Head of caudate nucleus (tissue), 42 donors: ENCODE measurements around the gene S100A12.
"Not testable (repeated sequence)": the region's sequence is repeated elsewhere in the genome, so short reads cannot be mapped to it uniquely, and the experiment has no call there.

Experiments
- DNase-seq, 42 donors: peaks; one replicate each; pipeline versions ENCODE4 v3.0.0 to v3.0.0-alpha.2; 2020 to 2021; ENCODE audit warnings: mixed read lengths in 7 of 42
- intact Hi-C: fragments of 100-400 bp; cut with DNase I; formaldehyde crosslinking; loops from one replicate; pipeline ENCODE4 v1.15.0; 2022

S100A12 gene

DNA sequence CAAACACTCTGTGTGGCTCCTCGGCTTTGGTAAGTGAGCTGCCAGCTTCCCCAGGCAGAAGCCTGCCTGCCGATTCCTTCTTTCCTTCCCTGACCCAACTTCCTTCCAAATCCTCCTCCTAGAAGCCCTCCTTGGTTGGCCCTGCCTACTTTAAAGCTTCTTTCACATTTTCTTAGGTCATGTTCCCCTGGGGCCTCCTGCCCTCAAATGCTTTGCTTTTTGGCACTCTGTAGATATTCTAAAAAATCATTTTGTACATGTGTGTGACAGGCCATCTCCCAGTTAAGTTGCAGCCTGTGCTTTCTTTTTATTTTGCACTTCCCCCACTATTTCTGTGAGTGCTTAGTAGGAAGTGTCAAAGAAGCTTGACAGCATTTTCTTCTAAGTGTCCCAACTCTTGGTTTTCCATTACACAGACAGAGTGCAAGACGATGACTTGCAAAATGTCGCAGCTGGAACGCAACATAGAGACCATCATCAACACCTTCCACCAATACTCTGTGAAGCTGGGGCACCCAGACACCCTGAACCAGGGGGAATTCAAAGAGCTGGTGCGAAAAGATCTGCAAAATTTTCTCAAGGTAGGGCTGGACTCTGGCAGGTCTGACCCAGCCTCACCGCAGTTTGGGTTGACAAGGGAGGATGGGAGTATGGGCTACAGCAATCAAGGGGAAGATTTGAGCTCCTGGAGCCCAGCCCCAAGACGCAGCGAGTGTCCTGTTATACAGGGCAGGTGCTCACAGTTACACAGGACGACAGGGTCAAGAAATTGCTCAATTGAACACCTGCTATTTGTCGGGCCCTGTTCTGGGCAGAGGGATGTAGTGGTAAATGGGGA, 17.3 kb downstream of the S100A12 start, which contains the start of gene S100A9:
Gene S100A9, plus strand, starts transcription at position 2 of the 838 bp plus-strand sequence. Its CDS starts 430 bp downstream, at position 432.
- intact Hi-C loops = no loop called here
- peak in 3 of 42 donors; percentile 4 to 10 (median 7) for DNase-seq

DNA sequence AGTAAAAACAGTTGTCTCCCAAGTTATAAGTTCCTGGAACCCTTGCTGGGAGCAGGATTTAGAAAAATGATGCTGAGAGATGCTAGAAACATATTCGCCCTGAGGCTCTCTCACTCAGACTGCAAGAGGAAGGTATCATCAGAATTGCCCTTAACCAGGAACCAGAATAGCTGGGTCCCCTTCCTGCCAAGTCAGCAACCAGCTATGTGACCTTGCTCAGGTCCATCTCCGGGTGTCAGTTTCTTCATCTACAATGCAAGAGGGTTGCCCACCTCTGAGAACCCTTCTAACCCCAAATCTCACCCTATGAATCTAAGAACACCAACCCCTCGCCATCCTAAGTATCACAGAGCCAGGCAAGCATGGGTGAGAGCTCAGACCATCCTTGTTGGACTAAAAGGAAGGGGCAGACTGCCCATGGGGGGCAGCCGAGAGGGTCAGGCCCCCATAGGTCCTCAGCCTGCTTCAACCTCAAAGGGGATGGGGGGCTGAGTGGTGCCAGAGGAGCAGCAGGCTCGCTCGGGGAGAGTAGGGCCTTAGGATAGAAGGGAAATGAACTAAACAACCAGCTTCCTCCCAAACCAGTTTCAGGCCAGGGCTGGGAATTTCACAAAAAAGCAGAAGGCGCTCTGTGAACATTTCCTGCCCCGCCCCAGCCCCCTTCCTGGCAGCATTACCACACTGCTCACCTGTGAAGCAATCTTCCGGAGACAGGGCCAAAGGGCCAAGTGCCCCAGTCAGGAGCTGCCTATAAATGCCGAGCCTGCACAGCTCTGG, 18.2 kb downstream of the S100A12 start:
- intact Hi-C loops = no loop called here
- DNase-seq = peak in 17 of 42 donors; percentile 4 to 60 (median 28)

DNA sequence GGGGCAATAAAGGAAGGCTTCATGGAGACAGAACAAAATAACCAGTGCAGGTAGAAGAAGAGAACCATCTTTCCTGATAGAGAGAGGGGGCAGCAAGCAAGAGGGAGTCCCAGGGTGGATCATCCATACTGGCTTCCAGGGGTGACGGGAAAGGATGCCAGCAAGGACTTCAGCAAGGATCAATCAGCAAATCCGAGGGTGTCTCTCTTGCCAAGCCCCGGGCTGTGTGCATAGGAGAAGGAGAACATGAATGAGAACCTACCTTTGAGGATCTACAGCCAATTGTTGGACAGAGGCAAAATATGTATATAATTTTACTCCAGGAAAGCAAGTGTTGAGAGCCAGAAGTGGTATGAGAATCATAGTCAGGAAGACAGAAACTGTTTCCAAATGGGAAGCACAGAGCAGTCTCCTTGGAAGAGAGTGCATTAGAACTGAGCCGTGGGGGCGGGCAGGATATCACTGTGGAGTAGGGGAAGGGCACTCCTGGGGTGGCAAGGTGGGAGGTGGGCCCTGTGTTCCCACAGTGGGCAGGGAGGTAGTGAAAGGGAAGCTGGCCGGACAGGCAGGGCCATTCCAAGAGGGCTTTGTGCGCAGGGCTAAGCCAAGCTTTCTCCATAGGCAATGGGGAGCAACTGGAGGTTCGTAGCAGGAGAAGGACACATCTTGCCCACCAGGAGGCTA, 18.9 kb downstream of the S100A12 start:
- intact Hi-C loops = no loop called here

DNA sequence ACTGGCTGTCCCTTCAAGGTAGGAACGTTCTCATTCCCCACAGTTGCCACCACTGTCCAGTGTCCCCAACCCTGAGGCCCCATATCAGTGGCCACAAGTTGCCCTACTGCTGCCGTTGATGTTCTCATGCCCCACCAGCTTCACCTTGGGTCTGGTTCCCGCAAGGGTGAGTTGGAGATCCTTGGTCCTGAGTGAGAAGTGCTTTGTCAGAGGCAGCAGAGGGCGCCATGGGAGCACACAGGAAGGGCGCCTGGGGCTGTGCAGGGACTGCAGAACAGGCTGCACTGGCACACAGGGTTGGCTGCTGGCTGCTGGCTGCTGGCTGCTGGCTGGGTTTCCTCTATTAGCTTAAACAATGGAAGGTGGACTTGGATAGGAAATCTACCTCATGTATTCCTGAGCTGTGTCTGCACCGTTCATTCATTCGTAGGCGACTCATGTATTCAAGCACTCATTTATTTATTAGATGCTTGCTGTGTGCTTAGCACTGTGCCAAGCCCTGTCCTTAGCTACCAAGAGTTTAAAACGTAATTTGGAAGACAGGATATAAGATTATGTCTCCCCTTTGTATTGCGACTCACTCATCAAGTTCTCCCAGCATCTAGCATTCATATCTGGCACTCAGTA, 19.9 kb downstream of the S100A12 start:
- intact Hi-C loops = no loop called here
- peak in 30 of 42 donors; percentile 12 to 61 (median 39) for DNase-seq

More for the DNA sequence above, 18.9 kb downstream of the S100A12 start:
- DNase-seq = peak in 2 of 42 donors; percentile 6 to 10

DNA sequence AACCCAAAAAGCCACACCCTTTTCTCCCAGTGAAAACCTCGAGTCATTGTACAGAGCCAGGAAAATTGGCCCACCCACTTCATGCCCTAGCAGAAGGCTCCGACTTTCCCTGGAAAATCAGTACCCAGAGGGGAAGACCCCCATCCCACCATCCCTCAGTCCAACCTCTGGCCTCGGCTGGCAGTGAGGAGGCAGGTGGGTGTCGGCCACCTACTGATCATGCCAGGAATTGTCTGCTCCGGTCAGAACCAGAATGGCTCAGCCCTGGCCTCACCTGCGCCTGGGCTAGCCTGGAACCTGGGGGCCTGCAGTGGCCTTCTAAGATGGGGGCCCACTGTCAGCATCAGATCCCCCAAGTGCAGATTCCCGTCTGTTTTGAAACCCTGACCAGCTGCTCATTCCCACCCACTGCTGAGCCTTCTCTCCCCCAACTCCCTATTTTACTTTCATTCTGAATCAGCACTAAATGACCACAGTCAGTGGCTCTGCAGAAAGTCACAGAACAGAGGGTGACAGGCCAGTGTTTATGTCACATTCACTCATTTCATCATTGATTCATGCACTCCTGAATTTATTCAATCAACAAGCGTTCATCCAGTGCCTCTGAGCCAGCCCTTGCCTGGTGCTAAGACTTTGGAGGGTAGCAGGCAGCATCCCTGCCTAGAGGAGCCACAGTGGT, 20.8 kb downstream of the S100A12 start:
- DNase-seq = peak in 2 of 42 donors; percentile 5 to 8
- intact Hi-C loops = no loop called here

DNA sequence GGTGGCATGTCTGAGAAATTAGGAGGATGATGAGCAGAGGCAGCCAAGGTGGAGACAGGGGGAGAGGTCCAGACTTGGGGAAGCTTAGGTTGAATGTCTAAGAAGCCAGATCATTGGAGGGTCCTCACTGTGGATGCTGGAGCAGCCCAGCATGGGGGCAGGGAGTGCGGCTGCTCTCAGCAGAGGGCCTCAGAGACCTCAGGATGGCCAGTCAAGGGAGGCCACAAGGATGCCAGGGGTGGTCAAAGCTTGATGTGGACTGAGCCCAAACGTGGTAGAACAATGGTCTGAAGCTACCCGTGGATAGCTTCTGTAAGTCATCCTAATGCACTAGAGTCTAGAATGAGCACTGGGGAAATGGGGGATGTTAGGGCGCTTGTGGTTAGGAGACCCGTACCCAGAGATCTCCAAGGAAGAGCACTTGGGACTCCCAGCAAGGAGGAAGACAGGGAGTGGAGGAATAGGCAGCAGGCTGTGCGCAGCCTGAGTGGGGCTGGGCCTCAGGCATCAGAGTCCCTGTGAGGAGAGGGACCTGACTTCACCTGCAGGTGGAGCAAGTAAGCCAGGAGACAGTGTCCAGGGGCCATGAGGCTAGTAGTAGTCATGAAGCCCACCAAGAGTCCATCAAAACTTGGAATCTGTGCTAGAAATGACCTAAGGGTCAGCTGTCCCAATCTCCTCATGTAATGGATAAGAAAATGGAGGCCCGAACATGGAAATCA, 22.0 kb downstream of the S100A12 start:
- intact Hi-C loops = loop anchor here (2.0 kb wide), 1 partner anchor 141 kb away; no protein-coding TSS in a partner anchor
- peak in 3 of 42 donors; percentile 6 to 39 (median 22) for DNase-seq

DNA sequence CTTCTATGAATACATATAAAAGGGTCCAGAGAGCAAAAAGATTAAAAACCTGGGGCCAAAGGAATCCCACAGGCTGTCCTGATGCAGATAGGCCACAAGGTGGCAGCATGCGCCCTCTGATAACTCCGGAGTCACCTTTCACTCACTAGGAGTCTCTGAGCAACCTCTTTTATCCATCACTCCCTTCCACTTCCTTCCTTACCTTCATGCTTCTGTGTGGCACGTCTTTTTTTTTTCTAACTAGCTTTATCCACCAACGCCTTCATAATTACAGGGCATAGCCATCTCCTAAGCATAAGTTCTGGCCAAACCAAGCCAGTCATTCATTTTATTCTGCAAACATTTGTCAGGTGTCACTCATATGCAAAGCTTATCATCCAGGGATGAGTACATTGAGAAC, 22.9 kb downstream of the S100A12 start:
- intact Hi-C loops = loop anchor here (2.0 kb wide), 1 partner anchor 142 kb away; no protein-coding TSS in a partner anchor
- DNase-seq = peak in 41 of 42 donors; percentile 43 to 90 (median 75)

DNA sequence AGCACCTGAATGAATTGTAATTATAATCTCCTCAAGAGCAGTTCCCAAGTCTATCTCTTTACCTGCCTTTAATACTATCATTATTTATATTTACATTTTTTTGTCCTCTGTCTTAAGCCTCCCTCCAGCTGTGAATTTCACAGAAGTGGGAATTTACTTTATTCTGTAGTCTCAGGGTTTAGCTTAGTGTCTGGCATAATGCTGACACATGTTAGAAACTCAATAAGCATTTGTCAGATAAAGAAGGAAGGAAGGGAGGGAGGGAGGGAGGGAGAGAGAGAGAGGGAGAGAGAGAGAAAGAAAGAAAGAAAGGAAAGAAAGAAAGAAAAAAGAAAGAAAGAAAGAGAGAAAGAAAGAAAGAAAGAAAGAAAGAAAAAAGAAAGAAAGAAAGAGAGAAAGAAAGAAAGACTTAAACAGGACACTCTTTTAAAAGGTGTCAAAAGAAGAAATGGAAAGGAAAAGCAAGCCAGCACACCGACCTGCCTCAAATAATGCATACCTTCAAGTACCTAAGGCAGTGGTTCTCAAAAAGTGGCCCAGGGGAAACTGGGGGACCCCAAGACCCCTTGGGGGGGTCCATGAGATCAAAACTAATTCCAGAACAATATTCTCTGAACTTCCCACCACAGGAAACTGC, 25.0 kb downstream of the S100A12 start:
- intact Hi-C loops = no loop called here

DNA sequence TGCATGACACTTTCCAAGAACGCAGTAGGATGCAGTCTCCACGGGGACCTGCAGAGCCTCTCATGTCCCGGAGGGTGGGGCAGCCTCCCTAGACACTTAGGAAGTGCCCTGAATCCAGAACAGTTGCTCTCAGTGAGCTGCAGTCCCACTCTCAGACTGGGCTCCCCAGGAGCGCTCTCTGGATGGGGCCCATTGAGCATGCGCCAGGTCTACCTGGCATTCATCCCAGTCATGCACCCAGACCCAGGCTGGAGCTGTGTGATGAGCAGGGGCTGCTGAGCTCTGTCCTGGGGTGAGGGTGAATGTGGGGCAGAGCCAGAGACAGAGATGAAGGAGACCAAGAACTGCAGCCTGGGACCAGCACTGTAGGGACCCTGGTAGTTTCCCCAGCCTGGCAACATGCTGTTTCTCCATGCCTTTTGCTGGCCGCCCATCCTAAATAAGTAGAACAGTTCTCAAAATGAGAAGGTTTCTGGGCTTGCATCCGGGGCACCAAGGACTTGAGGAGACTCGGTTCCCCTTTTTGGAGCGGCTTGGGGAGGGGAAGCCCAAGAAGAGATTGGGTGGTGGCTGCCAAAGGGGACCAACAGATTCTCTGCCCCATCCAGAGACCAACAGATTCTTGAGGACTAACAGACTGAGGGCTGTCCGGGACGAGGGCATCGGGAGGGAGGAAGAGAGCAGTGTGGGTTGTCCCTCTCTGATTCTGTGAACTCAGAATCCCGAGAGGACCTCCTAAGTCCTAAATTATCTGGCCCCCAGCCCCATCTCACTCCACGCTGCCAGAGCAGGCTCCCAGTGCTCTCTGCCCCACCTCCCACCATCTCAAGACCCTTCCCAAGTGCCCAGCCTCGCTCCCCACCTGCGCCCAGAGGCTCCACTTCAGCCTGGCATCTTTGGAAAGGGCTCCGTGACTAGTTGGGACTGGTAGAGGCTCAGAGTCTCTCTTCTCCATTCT, 25.8 kb downstream of the S100A12 start:
- DNase-seq = peak in 4 of 42 donors; percentile 6 to 39 (median 20)
- intact Hi-C loops = no loop called here

More for the DNA sequence above, 25.0 kb downstream of the S100A12 start:
- peak in 3 of 42 donors; percentile 1 to 12 (median 2) for DNase-seq

DNA sequence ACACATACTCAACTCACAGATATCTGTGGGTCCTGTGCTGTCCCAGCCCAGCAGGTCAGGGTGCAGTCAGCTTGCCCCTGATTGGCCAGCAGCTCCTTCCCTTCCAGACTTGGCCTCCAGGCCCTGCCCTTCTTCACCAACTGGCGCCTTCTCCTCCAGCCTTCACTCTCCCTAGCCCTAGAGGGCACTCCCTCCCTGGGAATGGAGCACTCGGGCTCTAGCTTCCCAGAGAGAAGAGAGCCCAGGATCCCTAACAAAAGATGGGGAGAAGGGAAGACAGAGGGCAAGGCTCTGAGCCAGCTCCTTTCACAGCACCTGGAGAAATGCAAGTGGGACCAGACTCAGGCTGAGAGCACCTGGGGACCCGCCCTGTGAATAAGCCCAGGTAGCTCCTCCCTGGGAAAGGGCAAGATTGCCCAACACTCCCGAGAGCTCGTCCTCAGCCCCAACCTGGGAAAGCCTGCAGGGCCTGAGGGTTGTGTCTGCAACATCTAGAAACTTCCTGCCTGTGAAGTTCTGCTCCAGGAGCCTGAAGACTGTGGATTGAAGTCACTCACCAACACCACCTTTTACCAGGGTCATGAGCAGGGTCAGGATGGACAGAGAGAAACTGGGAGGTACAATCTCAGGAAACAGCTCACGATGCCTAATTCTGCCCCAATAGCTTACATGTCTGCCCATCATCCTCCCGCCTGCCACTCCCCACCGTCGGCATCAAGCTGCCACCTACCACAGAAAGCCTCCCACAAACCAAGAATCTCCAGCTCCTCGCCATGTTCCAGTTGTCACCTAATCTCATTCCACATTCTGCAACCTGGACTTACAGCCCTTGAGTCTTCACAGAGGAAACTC, 26.7 kb downstream of the S100A12 start, which contains the start of gene PGLYRP4:
Gene PGLYRP4, minus strand, starts transcription at position 331 of the 852 bp plus-strand sequence. CDS start 909 bp downstream, outside the sequence.
- intact Hi-C loops = no loop called here
- DNase-seq = peak in 3 of 42 donors; percentile 11 to 24 (median 16)

DNA sequence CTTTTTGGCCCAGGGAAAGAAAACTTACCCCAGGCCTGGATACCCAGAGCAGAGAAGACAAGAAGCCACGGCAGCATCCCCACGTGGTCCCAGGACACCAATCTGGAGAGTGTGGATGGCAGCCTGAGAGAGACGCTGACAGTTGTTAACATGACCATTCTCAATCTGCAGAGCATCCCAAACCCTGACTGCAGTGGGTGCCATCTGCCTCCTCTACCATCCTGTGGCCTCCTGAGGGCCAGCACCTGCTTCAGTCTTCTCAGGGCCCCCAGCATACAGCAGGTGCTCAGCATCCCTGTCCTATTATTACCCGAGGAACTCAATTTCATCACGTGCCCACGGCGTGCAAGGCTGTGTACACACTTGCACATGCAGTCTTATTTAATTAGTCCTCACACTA, 27.6 kb downstream of the S100A12 start:
- peak in 2 of 42 donors; percentile 6 to 24 for DNase-seq
- intact Hi-C loops = no loop called here

DNA sequence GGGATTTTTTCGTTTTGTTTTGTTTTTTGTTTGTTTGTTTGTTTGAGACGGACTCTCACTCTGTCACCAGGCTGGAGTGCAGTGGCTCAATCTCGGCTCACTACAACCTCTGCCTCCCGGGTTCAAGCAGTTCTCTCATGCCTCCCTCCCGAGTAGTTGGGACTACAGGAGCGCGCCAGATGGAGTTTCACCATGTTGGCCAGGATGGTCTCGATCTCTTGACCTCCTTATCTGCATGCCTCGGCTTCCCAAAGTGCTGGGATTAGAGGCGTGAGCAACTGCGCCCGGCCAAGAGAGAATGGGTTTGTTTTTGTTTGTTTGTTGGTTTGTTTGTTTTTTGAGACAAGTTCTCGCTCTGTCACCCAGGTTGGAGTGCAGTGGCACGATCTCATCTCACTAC, 28.4 kb downstream of the S100A12 start:
- DNase-seq = peak in 3 of 42 donors; percentile 8 to 25 (median 25)
- intact Hi-C loops = not testable (repeated sequence)

DNA sequence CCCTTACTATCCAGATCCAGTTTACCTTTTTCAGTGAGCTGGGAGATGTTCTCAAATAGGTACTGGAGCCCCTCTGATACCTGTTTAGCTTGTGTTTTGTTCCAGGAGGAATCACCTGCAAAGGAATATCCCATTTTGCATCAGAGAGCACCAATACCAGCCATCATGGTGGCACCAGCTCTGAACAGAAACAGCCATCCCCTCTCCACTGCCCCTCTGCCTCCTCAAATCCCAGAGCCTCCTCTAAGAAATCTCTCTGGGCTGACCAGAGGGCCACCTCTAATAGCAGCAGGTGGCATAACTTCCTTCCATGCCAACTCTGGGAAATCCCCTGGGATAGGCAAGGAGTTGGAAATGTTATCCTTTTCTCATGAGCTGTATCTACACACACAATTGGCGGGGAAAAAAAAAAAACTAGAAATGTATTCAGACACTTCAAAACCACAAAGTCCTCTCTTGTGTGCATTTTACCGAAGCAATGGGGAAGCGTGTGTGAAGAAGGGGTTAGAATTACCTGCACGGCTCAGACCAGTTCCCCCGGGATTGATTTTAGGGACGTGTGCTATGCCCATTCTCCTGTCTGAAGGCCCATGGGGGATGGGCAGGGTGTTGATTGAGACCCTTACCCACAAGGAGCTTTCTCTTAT, 29.2 kb downstream of the S100A12 start:
- intact Hi-C loops = no loop called here
- peak in 2 of 42 donors; percentile 8 to 9 for DNase-seq
